GM19455 (cell line): Measurements from ENCODE around the gene OR51F2.
"Not testable (repeated sequence)": the region's sequence is repeated elsewhere in the genome, so short reads cannot be mapped to it uniquely, and the experiment has no call there.

Experiments used
- ATAC-seq: cut with Tn5 transposase; IDR thresholded peaks from one replicate; pipeline ENCODE4 v1.9.1; 2021; ENCODE audit not compliant: unreplicated experiment

The OR51F2 gene, protein sequence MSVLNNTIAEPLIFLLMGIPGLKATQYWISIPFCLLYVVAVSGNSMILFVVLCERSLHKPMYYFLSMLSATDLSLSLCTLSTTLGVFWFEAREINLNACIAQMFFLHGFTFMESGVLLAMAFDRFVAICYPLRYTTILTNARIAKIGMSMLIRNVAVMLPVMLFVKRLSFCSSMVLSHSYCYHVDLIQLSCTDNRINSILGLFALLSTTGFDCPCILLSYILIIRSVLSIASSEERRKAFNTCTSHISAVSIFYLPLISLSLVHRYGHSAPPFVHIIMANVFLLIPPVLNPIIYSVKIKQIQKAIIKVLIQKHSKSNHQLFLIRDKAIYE

DNA sequence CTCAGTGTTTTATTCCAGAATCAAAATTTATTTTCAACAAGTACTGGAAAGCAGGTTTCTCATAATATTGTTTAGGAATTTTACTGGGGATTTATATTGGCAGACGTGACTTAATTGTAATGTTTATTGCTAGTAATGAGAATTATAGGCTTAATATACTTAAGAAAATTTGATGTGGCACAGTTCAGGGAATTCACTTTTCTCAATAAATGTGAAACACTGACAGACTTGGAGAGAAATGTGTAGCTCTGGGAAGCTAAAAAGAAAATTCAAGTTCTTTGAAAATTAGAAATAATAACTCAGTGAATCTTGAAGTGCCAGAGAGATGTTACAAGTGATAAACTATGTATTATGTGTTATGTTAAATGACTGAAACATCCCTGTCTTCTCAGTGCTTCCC lies at the start of gene OR51F2:
TSS of gene OR51F2 (plus strand) at position 301 of the 400 bp plus-strand sequence. CDS start 101 bp downstream, outside the sequence.
- no peak for ATAC-seq

DNA sequence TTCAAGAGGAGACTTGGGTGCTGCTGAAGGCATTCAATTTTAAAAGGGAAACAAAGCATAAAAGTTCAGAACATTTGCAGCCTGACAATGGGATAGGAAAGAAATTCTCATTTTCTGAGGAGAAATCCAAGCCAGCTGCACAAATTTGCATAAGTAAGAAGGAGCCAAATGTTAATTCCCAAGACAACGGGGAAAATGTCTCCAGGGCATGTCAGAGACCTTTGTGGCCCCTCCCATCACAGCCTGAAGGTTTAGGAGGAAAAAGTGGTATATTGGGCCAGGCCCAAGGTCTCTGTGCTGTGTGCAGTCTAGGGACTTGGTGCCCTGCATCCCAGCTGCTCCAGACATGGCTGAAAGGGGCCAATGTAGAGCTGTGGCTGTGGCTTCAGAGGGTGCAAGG lies 38.7 kb upstream of the OR51F2 start:
- no peak for ATAC-seq

DNA sequence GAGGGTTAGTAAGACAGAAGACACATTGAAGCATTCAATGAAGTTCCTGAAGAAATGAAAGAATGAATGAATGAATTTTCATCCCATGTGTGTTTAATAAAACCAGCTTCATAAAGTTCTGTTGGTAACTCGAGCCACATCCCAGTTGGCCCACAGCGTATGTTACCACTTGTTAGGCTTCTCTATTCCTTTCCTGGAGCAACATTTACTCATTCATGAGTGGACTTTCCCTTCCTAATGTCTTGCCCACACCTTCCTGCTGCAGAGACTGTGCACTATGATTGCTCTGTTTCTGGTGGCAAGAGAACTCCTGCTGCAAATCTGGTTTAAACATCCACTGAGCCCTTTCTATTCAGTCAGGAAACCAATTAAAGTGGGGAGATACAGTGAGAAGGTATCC lies 23.9 kb upstream of the OR51F2 start:
- no peak for ATAC-seq

DNA sequence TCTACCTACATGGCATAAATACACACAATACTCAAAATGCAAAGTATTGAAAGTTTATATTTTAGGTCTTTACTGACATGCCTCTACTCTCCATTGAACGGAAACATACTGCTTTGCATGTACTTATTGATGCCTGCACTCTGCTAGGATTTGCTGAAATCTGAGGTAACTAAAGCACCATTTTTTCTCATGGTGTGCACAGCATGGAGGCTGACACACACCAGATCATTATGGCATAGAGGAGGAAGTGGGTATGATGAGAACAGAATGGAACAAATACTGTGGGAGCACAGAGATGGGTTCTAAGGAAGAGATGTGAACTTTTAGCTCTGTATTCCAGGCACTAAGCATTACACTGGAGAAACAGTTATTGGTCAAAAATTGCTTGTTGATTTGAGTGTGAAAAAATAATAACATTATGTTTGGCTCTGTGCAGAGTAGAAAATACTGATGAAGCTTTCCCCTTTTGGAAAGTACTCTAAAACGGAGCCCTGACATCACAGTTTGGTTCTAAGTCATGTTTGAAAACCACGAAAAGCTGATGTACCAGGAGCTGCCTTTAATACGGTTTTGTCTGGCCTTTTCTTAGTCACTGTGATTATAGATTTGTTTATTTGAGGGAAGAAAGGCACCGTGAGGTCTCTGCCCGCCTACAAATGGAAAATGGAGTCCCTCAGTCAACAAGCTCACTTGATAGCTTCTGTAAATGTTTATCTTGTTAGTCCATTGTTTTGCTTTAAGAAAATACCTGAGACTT lies 22.5 kb upstream of the OR51F2 start:
- ATAC-seq = no peak

DNA sequence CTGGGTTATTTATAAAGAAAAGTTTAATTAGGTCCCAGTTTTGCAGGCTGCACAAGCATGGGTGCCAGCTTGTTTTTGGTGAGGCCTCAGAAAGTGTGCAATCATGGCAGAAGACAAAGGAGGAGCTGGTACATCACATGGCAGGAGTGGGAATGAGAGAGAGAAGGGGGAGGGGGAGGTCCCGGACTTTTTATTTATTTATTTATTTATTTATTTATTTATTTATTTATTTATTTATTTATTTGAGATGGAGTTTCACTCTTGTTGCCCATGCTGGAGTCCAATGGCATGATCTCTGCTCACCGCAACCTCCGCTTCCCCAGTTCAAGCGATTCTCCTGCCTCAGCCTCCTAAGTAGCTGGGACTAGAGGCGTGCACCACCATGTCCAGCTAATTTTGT lies 19.8 kb upstream of the OR51F2 start:
- ATAC-seq = not testable (repeated sequence)

GRCh38 chr11:4804280-4804679 lies 16.8 kb upstream of the OR51F2 start, which contains the start of gene OR52R1:
Gene OR52R1, minus strand, starts transcription at chr11:4804380. Its CDS starts 0 bp downstream, at chr11:4804380.
- no peak for ATAC-seq

- ATAC-seq = no peak
Measured at GRCh38 chr11:4808476-4808875, 12.6 kb upstream of the OR51F2 start.

DNA sequence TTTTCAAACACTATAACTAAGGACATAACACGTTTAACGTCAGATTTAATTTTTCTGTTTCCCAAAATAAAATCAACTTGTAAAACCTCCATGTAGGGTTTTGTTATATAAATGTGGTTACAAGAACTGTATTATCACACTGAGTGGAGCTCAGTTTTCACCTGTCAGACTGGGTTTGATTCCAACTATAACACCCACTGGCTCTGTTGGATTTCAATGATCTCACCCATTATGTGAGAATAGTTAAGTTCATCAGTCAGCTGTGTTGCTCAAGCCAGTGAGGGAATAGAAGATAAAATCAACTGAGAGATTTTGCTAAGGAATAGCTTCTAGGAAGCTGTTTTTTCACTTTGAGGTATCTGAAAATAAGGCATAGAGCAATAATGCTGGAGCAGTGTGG lies 11.9 kb upstream of the OR51F2 start:
- no peak for ATAC-seq

DNA sequence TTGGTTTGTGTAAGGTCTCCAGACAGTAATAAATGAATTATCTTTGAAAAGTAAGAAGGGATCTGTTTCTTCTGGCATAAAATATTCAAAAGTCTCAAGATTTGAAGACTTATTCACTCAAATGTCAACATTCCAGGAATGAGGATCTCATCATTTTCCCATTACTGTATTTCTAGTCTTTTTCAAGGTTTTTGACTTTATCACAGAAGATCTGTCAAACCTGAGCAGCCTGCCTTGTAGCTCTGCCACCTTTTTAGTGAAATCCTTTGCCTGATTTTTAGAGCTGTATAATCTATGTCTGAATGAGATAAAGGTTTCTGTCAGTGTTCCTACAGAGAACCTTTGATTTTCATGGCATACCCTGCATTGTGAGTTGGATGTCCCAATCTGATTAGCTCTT lies 4.0 kb downstream of the OR51F2 start:
- no peak for ATAC-seq

DNA sequence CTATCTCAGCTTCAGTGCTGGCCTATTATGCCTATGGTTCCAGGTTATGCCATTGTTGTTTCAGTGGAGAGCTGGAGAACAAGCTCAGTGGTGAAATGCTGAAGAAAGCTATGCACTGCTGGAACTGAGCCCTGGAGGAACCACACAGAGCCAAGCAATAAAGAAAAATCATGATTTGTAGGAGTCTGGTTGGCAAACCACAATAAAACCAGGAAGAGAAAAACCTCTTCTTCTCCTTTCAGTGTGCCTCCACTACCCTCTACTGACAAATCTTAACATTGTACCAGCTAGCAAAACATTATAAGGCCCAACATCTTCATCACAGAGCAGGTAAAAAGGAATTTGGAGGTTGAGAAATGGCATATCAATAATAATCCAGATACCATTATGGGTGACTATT lies 5.3 kb downstream of the OR51F2 start:
- ATAC-seq = no peak

- ATAC-seq = no peak
Measured at GRCh38 chr11:4830346-4830745, 9.2 kb downstream of the OR51F2 start.

DNA sequence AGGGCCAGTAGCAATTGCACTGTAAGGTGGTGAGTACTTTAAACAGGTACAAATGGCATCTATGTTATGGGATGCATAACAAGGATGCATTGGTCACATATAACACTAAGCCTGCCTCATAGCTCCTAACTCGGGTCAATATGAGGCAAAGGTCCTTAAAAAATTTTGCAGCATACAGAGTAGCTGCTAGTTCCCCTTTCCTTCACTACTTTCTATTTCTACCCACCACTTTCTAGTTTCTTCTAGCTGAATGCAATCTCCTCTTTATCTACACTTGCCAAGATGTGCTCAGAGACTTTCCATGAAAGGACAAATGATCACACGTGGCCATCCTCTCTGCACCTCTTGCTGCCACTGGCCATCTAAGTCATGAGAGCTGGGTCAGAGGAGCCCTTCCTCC lies 9.8 kb downstream of the OR51F2 start:
- ATAC-seq = no peak

DNA sequence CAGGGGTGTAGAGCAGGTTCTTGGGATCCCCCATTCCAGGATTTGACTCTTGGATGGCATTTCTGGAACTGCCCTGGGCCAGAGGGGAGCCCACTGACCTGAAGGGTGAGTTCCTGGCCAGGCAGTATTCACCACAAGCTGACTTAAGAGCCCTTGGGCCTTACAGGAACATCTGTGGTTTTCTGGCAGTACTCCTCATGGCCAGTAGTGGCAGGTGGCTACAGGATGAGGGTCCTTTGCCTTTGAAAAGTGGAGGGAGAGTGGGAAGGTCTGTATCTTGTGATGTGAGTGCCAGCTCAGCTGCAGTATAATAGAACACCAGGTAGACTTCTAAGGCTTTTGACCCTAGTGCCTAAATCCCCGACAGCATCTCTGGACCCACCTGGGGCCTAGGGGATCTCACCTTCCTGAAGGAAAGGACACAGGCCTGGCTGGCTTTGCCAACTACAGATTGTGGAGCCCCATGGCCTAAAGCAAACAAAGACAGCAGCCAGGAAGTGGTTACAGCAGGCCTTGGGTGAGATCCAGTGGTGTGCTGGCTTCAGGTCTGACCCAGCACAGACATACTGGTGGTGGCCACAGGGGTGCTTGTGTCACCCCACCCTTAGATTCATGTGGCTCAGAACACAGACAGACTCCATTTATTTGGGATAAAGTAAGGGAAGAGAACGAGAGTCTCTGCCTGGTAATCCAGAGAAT lies 18.9 kb downstream of the OR51F2 start:
- ATAC-seq = no peak

DNA sequence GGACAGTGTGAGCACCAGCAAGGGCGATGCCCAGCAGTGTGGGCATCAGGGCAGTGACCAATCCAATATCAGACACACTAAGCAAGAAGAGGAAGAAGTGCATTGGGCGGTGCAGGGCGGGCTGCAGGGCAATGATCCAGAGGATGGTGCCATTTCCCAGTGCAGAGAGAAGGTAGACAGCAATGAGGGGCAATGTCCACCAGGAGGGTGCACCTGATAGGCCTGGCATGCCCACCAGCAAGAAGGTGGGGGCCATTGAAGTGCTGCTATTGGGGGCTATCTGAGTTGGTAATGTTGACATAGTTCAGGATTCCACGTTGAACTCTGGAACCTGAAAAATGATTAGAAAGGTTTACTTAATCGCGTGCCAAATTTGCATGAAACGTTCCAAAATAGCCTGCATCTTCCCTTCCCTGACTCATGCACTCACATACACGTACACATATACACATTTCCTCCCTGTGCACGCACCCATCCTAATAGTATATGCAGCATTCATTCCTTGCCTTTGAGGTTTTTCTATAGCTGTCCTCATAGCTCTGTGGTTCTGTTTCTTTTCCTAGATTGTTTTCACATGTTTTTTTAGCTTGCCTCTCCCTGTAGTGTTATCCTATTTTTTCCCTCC lies 27.9 kb downstream of the OR51F2 start, which contains the start of gene OR51S1:
TSS of gene OR51S1 (minus strand) at position 301 of the 625 bp plus-strand sequence. CDS start at position 301, 0 bp downstream.
- no peak for ATAC-seq

DNA sequence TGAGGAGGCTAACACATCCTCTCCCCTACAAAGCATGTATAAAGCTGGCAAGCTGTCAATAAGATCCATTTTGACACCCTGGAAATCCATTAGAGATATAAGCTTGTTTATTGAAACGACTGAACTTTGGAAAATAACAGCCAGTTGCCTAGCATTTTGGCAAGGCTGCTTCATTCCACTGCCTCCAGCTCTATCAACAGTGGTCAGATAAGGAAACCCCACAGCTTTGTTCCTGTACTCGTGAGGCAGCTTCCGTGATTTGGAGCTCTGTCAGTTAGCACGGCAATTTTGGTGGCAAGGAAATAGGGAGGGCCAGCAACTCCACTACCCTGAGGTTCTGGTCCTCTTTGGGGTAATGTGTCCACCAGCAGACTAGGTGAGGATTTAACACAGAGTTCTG lies 29.9 kb downstream of the OR51F2 start:
- no peak for ATAC-seq

- not testable (repeated sequence) for ATAC-seq
Measured at GRCh38 chr11:4854286-4854685, 33.2 kb downstream of the OR51F2 start.

GRCh38 chr11:4862447-4863236 lies 41.5 kb downstream of the OR51F2 start:
- ATAC-seq = no peak

- no peak for ATAC-seq
Measured at GRCh38 chr11:4863876-4864275, 42.8 kb downstream of the OR51F2 start.

DNA sequence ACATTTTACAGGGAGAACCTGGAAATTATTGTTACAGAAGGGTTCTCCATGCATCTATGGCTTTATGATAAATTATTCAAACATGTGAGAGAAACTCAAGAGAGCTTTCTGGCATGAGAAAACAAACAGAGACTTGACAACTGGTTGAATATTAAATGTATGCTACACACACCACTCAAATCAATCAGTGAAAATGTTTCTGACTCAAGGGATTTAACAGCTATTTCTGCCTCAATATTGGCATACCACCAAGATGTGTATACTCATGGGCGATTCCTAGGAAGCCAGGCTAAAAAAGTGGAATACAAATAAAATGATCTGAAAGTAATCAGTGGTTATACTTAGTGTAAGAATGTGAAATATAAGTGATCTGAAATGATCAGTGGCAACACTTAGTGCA lies 44.7 kb downstream of the OR51F2 start:
- ATAC-seq = no peak
